Measurements from ENCODE around the gene DGKB.
"Not testable (repeated sequence)": the region's sequence is repeated elsewhere in the genome, so short reads cannot be mapped to it uniquely, and the experiment has no call there.

DGKB gene

DNA sequence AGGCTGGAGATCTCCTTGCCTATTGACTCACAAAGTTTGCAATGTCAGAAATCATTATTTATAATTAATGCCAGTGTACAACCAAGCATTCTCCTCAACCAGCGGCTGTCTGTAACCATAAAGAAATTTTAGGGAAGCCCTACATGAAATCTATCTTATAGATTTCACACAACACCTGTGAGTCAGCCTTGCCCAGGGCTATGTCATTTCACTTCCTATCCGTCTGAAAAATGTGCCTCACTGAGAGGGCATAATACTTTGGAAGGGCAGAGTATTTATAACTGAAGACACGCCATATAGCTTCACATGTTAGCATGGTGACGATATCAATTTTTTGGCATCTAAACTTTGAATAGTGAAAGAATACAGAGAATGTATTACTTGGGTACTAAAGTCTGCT lies 616.5 kb downstream of the DGKB start:
- H3K36me3 ChIP-seq (ENCODE audit: insufficient read depth, low read depth, low read length), result no peaks in the 10 kb centered on the region
- H3K27ac ChIP-seq (ENCODE audit: low read length), result no peak overlapping the region
- no peak overlapping the region for H3K9ac ChIP-seq (ENCODE audit: low read depth, low read length)
- H3K4me1 ChIP-seq (ENCODE audit: insufficient read depth, low read length), result peaks cover 5% of the 10 kb centered on the region
- no peaks in the 10 kb centered on the region for H3K27me3 ChIP-seq (ENCODE audit: insufficient read depth, low read length)
- no peaks in the 10 kb centered on the region for H3K9me3 ChIP-seq (ENCODE audit: insufficient read depth, low read depth, low read length)
- no peak overlapping the region for H3K4me3 ChIP-seq (ENCODE audit: low read length)

DNA sequence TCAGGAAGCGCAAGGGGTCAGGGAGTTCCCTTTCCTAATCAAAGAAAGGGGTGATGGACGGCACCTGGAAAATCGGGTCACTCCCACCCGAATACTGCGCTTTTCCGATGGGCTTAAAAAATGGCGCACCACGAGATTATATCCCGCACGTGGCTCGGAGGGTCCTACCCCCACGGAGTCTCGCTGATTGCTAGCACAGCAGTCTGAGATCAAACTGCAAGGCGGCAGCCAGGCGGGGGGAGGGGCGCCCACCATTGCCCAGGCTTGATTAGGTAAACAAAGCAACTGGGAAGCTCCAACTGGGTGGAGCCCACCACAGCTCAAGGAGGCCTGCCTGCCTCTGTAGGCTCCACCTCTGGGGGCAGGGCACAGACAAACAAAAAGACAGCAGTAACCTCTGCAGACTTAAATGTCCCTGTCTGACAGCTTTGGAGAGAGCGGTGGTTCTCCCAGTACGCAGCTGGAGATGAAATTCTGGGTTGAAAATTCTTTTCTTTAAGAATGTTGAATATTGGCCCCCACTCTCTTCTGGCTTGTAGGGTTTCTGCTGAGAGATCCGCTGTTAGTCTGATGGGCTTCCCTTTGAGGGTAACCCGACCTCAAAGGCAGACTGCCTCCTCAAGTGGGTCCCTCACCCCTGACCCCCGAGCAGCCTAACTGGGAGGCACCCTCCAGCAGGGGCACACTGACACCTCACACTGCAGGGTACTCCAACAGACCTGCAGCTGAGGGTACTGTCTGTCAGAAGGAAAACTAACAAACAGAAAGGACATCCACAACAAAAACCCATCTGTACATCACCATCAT lies 623.3 kb downstream of the DGKB start:
- H3K9ac ChIP-seq (ENCODE audit: low read depth, low read length), result peak overlapping the region; percentile 56; the same call in 1 of the 2 replicates

GRCh38 chr7:14275356-14275755 lies 627.2 kb downstream of the DGKB start:
- Histone ChIP-seq H3K27ac (ENCODE audit: low read length) (no peak overlapping the region), H3K36me3 (ENCODE audit: insufficient read depth, low read depth, low read length) (no peaks in the 10 kb centered on the region), H3K9ac (ENCODE audit: low read depth, low read length) (no peak overlapping the region), H3K4me1 (ENCODE audit: insufficient read depth, low read length) (peaks cover 7% of the 10 kb centered on the region; the same call in 1 of the 2 replicates), H3K4me3 (ENCODE audit: low read length) (no peak overlapping the region), H3K9me3 (ENCODE audit: insufficient read depth, low read depth, low read length) (no peaks in the 10 kb centered on the region), H3K27me3 (ENCODE audit: insufficient read depth, low read length) (no peaks in the 10 kb centered on the region)

More for the DNA sequence above, 623.3 kb downstream of the DGKB start:
- H3K36me3 ChIP-seq (ENCODE audit: insufficient read depth, low read depth, low read length); H3K9me3 ChIP-seq (ENCODE audit: insufficient read depth, low read depth, low read length); H3K27me3 ChIP-seq (ENCODE audit: insufficient read depth, low read length); H3K27ac ChIP-seq (ENCODE audit: low read length); H3K4me1 ChIP-seq (ENCODE audit: insufficient read depth, low read length): not testable (repeated sequence)
- peak overlapping the region; percentile 45; the same call in 1 of the 2 replicates for H3K4me3 ChIP-seq (ENCODE audit: low read length)

DNA sequence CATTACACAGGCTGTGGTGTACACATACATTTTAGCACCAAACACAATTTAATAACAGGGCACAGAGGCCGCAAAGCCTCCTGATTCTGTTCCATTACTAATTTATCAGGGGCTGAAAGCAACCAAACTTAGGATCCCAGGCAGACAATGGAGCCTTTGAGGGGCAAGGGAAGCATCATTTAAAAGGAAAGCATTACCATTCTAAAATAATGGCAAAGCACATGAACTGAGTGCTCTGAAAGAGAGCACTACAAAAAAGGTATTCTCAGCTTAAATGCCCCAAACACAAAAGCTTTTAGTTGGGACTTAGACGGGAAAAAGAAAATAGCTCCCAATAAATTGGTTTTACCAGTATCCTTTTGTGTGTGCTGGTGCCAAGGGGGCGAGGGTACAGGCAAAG lies 631.1 kb downstream of the DGKB start:
- no peaks in the 10 kb centered on the region for H3K36me3 ChIP-seq (ENCODE audit: insufficient read depth, low read depth, low read length)
- H3K9me3 ChIP-seq (ENCODE audit: insufficient read depth, low read depth, low read length), result no peaks in the 10 kb centered on the region
- no peaks in the 10 kb centered on the region for H3K27me3 ChIP-seq (ENCODE audit: insufficient read depth, low read length)

DNA sequence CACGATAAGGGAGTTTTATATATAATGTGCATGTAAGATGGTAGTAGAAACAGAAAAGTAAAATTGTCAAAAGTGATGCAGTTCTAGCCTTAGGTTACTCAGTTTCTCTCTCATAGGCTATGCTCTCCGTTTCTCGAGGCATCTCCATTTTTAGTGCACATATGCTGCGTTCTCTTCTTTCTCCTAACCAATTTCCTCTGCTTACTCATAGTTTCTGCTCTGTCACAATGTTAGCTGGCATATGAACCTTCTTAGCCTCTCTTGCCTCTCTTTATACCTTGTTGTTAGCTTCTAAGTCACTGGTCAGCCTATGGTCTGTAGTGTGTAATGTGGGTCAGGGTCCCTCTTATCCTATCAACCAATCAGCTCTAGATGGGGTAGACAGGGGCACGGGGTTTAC lies 632.5 kb downstream of the DGKB start:
- Histone ChIP-seq H3K27ac (ENCODE audit: low read length) (no peak overlapping the region), H3K9ac (ENCODE audit: low read depth, low read length) (no peak overlapping the region), H3K9me3 (ENCODE audit: insufficient read depth, low read depth, low read length) (no peaks in the 10 kb centered on the region), H3K36me3 (ENCODE audit: insufficient read depth, low read depth, low read length) (no peaks in the 10 kb centered on the region), H3K4me3 (ENCODE audit: low read length) (no peak overlapping the region), H3K27me3 (ENCODE audit: insufficient read depth, low read length) (no peaks in the 10 kb centered on the region), H3K4me1 (ENCODE audit: insufficient read depth, low read length) (peaks cover 5% of the 10 kb centered on the region; the same call in 1 of the 2 replicates)

More for the DNA sequence above, 631.1 kb downstream of the DGKB start:
- H3K4me1 ChIP-seq (ENCODE audit: insufficient read depth, low read length), result peaks cover 5% of the 10 kb centered on the region; the same call in 1 of the 2 replicates
- no peak overlapping the region for H3K9ac ChIP-seq (ENCODE audit: low read depth, low read length)
- no peak overlapping the region for H3K4me3 ChIP-seq (ENCODE audit: low read length)
- no peak overlapping the region for H3K27ac ChIP-seq (ENCODE audit: low read length)

DNA sequence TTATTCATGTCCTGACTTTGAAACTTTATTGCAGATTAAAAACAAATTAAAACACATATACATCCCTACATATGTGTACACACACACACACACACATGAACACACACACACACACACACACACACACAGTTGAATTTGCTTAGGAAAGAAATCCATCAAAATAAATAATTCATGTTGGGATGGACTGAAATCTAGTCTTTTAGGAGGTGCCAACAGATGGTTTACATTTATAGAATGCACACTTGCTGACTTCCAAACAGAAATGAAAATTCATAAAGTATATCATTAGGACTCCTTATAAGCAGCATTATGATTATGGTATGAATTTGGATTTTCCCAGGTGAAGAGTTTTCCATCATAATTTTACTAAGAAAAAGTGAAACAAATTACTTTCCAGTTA lies 642.5 kb downstream of the DGKB start:
- Histone ChIP-seq H3K4me3 (ENCODE audit: low read length) (no peak overlapping the region), H3K36me3 (ENCODE audit: insufficient read depth, low read depth, low read length) (no peaks in the 10 kb centered on the region), H3K4me1 (ENCODE audit: insufficient read depth, low read length) (no peaks in the 10 kb centered on the region; the same call in 1 of the 2 replicates), H3K27ac (ENCODE audit: low read length) (no peak overlapping the region), H3K9ac (ENCODE audit: low read depth, low read length) (no peak overlapping the region), H3K9me3 (ENCODE audit: insufficient read depth, low read depth, low read length) (no peaks in the 10 kb centered on the region), H3K27me3 (ENCODE audit: insufficient read depth, low read length) (no peaks in the 10 kb centered on the region)

- Histone ChIP-seq H3K4me3 (ENCODE audit: low read length) (no peak overlapping the region), H3K9ac (ENCODE audit: low read depth, low read length) (no peak overlapping the region), H3K9me3 (ENCODE audit: insufficient read depth, low read depth, low read length) (no peaks in the 10 kb centered on the region), H3K4me1 (ENCODE audit: insufficient read depth, low read length) (no peaks in the 10 kb centered on the region; the same call in 1 of the 2 replicates), H3K36me3 (ENCODE audit: insufficient read depth, low read depth, low read length) (no peaks in the 10 kb centered on the region), H3K27me3 (ENCODE audit: insufficient read depth, low read length) (no peaks in the 10 kb centered on the region), H3K27ac (ENCODE audit: low read length) (no peak overlapping the region)
Measured at GRCh38 chr7:14258861-14259260, 643.7 kb downstream of the DGKB start.

DNA sequence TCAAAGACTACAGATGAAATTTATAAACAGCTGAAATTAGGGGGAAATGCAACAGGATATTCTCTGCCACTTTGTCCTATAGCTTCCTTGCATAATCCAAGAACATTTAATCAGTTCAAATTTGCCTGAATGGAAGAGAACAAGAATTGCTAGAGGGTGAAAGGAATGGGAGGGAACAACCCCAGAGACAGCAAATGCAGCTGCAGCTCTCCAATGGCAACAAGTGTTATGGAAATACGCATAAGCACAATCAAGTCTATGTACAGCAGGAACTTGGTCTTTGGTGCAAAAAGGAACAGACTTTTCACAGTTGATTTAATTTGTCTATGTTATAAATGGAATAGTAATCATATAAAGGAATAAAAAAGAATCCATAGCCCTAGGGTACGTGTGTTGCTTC lies 644.1 kb downstream of the DGKB start:
- no peaks in the 10 kb centered on the region for H3K9me3 ChIP-seq (ENCODE audit: insufficient read depth, low read depth, low read length)
- no peaks in the 10 kb centered on the region; the same call in 1 of the 2 replicates for H3K4me1 ChIP-seq (ENCODE audit: insufficient read depth, low read length)

DNA sequence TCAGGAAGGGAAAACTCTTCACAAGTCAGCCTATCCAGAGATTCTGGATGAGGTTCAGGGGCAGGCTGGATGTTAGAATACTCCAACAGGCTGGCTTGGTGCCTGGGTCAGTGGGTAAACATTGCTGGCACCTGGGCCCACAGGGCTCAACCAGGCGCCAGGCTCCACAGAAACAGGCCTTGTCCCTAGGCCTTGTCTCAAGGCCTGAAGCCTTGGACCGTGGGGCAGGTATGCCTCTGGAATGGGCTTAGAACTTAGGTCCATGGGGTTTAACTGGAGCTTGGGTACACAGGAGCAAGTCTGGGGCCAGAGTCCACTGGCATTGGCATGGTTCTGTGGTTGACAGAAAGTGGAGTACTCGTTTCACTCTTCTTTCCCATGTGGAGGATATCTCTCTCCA lies 650.1 kb downstream of the DGKB start:
- no peaks in the 10 kb centered on the region for H3K9me3 ChIP-seq (ENCODE audit: insufficient read depth, low read depth, low read length)
- no peak overlapping the region for H3K9ac ChIP-seq (ENCODE audit: low read depth, low read length)
- no peak overlapping the region for H3K4me3 ChIP-seq (ENCODE audit: low read length)
- H3K27me3 ChIP-seq (ENCODE audit: insufficient read depth, low read length), result no peaks in the 10 kb centered on the region
- no peak overlapping the region for H3K27ac ChIP-seq (ENCODE audit: low read length)
- no peaks in the 10 kb centered on the region for H3K36me3 ChIP-seq (ENCODE audit: insufficient read depth, low read depth, low read length)
- H3K4me1 ChIP-seq (ENCODE audit: insufficient read depth, low read length), result peaks cover 3% of the 10 kb centered on the region; the same call in 1 of the 2 replicates

More for the DNA sequence above, 644.1 kb downstream of the DGKB start:
- H3K27ac ChIP-seq (ENCODE audit: low read length), result no peak overlapping the region
- no peak overlapping the region for H3K4me3 ChIP-seq (ENCODE audit: low read length)
- H3K36me3 ChIP-seq (ENCODE audit: insufficient read depth, low read depth, low read length), result no peaks in the 10 kb centered on the region
- H3K27me3 ChIP-seq (ENCODE audit: insufficient read depth, low read length), result no peaks in the 10 kb centered on the region
- no peak overlapping the region for H3K9ac ChIP-seq (ENCODE audit: low read depth, low read length)

- Histone ChIP-seq H3K27me3 (ENCODE audit: insufficient read depth, low read length) (no peaks in the 10 kb centered on the region), H3K9ac (ENCODE audit: low read depth, low read length) (no peak overlapping the region), H3K27ac (ENCODE audit: low read length) (no peak overlapping the region), H3K4me1 (ENCODE audit: insufficient read depth, low read length) (no peaks in the 10 kb centered on the region), H3K9me3 (ENCODE audit: insufficient read depth, low read depth, low read length) (no peaks in the 10 kb centered on the region), H3K36me3 (ENCODE audit: insufficient read depth, low read depth, low read length) (no peaks in the 10 kb centered on the region), H3K4me3 (ENCODE audit: low read length) (no peak overlapping the region)
Measured at GRCh38 chr7:14242175-14242574, 660.4 kb downstream of the DGKB start.

GRCh38 chr7:14236834-14237233 lies 665.7 kb downstream of the DGKB start:
- no peak overlapping the region for H3K9ac ChIP-seq (ENCODE audit: low read depth, low read length)
- no peaks in the 10 kb centered on the region for H3K9me3 ChIP-seq (ENCODE audit: insufficient read depth, low read depth, low read length)
- no peak overlapping the region for H3K4me3 ChIP-seq (ENCODE audit: low read length)
- no peaks in the 10 kb centered on the region for H3K36me3 ChIP-seq (ENCODE audit: insufficient read depth, low read depth, low read length)
- H3K27me3 ChIP-seq (ENCODE audit: insufficient read depth, low read length), result no peaks in the 10 kb centered on the region
- no peaks in the 10 kb centered on the region; the same call in 1 of the 2 replicates for H3K4me1 ChIP-seq (ENCODE audit: insufficient read depth, low read length)
- no peak overlapping the region for H3K27ac ChIP-seq (ENCODE audit: low read length)

GRCh38 chr7:14235056-14235455 lies 667.5 kb downstream of the DGKB start:
- Histone ChIP-seq H3K9ac (ENCODE audit: low read depth, low read length) (no peak overlapping the region), H3K9me3 (ENCODE audit: insufficient read depth, low read depth, low read length) (no peaks in the 10 kb centered on the region), H3K27me3 (ENCODE audit: insufficient read depth, low read length) (no peaks in the 10 kb centered on the region), H3K4me3 (ENCODE audit: low read length) (no peak overlapping the region), H3K36me3 (ENCODE audit: insufficient read depth, low read depth, low read length) (no peaks in the 10 kb centered on the region), H3K27ac (ENCODE audit: low read length) (no peak overlapping the region), H3K4me1 (ENCODE audit: insufficient read depth, low read length) (no peaks in the 10 kb centered on the region; the same call in 1 of the 2 replicates)

All from iPS-20b (cell line).